DOHH2 (cell line): ENCODE data around the gene HLA-DRB1.

Experiments used
- EZH2phosphoT487 ChIP-seq: fragments of 200-600 bp; sonication (generic); IDR thresholded peaks from 2 replicates; pipeline ENCODE4 v1.6.1; 2017; ENCODE audit warnings: borderline replicate concordance, mild to moderate bottlenecking, antibody characterized with exemption, low read length, moderate library complexity, mixed read lengths
- TF ChIP-seq, protein P1 (sequence below): fragments of 200-600 bp; sonication (generic); IDR thresholded peaks from one replicate; pipeline ENCODE4 v1.5.1; 2014; ENCODE audit warnings: antibody characterized with exemption, mild to moderate bottlenecking, low read depth, low read length; ENCODE audit not compliant: poor library complexity, severe bottlenecking

DNA sequence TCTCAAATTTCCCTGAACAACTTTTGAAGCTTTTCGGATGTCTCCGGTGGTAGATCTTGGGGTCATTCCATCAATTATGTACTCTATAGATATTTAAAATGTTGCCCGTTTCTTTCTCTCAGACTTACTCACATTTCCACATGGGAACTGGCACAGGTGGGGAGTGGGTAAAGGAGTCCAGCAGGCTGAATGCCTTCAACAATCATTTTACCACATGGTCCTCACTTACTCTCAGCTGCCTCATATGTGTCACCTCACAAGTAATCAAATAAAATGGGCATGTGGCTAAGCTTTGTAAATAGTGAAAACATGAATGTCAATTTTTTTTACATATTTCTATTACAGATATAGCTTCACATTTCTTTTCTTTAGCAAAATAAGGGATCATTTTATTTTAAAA lies 48.2 kb upstream of the HLA-DRB1 start:
- TF ChIP-seq, protein P1, sequence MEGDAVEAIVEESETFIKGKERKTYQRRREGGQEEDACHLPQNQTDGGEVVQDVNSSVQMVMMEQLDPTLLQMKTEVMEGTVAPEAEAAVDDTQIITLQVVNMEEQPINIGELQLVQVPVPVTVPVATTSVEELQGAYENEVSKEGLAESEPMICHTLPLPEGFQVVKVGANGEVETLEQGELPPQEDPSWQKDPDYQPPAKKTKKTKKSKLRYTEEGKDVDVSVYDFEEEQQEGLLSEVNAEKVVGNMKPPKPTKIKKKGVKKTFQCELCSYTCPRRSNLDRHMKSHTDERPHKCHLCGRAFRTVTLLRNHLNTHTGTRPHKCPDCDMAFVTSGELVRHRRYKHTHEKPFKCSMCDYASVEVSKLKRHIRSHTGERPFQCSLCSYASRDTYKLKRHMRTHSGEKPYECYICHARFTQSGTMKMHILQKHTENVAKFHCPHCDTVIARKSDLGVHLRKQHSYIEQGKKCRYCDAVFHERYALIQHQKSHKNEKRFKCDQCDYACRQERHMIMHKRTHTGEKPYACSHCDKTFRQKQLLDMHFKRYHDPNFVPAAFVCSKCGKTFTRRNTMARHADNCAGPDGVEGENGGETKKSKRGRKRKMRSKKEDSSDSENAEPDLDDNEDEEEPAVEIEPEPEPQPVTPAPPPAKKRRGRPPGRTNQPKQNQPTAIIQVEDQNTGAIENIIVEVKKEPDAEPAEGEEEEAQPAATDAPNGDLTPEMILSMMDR, result no peak
- TF ChIP-seq EZH2phosphoT487, result no peak
